ENCODE results near the gene GSK3B. TPM values are rescaled to one million over a fixed set of nuclear protein-coding genes. Genes with fewer than 3 reads are reported as not detected.

GSK3B gene
- total and polyA plus RNA-seq, 2 donors from 2014 or later, result 6.4 to 52.1 TPM

DNA sequence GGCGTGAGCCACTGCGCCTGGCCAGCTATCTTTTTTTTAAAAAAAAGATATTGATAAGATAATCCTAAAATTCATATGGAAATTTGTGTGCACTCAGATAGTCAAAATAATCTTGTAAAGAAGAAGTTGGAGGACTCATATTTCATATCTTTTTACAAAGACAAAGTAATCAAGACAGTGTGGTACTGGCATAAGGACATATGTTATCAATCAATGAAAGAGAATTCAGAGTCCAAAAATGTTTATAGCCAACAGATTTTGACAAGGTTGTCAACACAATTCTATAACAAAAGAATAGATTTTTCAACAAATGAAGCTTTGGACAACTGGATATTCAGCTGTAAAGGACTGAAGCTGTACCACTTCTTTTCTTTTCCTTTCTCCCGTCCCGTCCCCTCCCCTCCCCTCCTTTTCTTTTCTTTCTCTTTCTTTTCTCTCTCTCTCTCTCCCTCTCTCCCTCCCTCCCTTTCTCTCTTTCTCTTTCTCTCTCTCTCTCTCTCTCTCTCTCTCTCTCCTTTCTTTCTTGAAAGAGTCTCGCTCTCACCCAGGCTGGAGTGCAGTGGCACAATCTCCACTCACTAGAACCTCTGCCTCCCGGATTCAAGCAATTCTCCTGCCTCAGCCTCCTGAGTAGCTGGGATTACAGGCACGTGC, 126.8 kb downstream of the GSK3B start:
- intact Hi-C loops (cut with DNase I), result no loop called here
- no peaks in the 10 kb centered on the region for H3K27me3 ChIP-seq (ENCODE audit: control insufficient read depth, insufficient read depth, low read length)
- TF ChIP-seq, protein P1, sequence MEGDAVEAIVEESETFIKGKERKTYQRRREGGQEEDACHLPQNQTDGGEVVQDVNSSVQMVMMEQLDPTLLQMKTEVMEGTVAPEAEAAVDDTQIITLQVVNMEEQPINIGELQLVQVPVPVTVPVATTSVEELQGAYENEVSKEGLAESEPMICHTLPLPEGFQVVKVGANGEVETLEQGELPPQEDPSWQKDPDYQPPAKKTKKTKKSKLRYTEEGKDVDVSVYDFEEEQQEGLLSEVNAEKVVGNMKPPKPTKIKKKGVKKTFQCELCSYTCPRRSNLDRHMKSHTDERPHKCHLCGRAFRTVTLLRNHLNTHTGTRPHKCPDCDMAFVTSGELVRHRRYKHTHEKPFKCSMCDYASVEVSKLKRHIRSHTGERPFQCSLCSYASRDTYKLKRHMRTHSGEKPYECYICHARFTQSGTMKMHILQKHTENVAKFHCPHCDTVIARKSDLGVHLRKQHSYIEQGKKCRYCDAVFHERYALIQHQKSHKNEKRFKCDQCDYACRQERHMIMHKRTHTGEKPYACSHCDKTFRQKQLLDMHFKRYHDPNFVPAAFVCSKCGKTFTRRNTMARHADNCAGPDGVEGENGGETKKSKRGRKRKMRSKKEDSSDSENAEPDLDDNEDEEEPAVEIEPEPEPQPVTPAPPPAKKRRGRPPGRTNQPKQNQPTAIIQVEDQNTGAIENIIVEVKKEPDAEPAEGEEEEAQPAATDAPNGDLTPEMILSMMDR (IDR thresholded peaks at IDR 0.05; ENCODE audit: borderline replicate concordance, extremely low read depth, insufficient read depth), result no peak
- no peaks in the 10 kb centered on the region for H3K9me3 ChIP-seq (ENCODE audit: control insufficient read depth in 2 of 3, insufficient read depth in 1 of 3, low read length in 3 of 3)
- H3K27ac ChIP-seq (ENCODE audit: low read depth in 2 of 2, low read length in 2 of 2), result no peak overlapping the region
- H3K9ac ChIP-seq (ENCODE audit: low read length in 3 of 3), result no peak overlapping the region
- H3K4me1 ChIP-seq (ENCODE audit: control insufficient read depth in 2 of 3, insufficient read depth in 2 of 3, low read depth in 1 of 3, low read length in 3 of 3), result no peaks in the 10 kb centered on the region
- no peak overlapping the region for H3K4me3 ChIP-seq (ENCODE audit: low read length in 3 of 3)
- no peak for DNase-seq
- no peak for FAIRE-seq
- H3K36me3 ChIP-seq (ENCODE audit: control insufficient read depth in 2 of 3, insufficient read depth in 3 of 3, low read length in 3 of 3), result no peaks in the 10 kb centered on the region

DNA sequence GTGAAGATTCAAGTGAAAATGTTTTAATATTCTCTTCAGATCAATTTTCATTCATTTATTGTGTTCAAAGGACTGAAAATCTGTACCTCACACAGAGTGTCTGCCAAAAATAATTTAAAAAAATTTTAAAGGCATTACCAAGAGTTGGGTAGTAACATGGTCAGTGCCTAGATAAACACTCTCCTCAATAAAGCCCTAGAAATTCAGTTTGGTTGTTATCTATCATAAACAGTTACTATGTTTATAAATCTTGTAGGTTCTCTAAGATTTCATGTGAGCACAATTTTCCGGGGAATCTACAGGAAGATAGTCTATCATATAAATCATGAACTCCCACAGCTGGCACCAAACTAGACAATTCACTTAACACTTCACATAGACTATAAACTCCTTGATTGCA, 128.6 kb downstream of the GSK3B start:
- Histone ChIP-seq H3K36me3 (ENCODE audit: control insufficient read depth in 2 of 3, insufficient read depth in 3 of 3, low read length in 3 of 3) (no peaks in the 10 kb centered on the region), H3K9ac (ENCODE audit: low read length in 3 of 3) (no peak overlapping the region), H3K4me3 (ENCODE audit: low read length in 3 of 3) (no peak overlapping the region), H3K27ac (ENCODE audit: low read depth in 2 of 2, low read length in 2 of 2) (no peak overlapping the region), H3K27me3 (ENCODE audit: control insufficient read depth, insufficient read depth, low read length) (no peaks in the 10 kb centered on the region), H3K9me3 (ENCODE audit: control insufficient read depth in 2 of 3, insufficient read depth in 1 of 3, low read length in 3 of 3) (no peaks in the 10 kb centered on the region), H3K4me1 (ENCODE audit: control insufficient read depth in 2 of 3, insufficient read depth in 2 of 3, low read depth in 1 of 3, low read length in 3 of 3) (no peaks in the 10 kb centered on the region)
- FAIRE-seq, result no peak
- TF ChIP-seq, protein P1 (IDR thresholded peaks at IDR 0.05; ENCODE audit: borderline replicate concordance, extremely low read depth, insufficient read depth), result no peak
- no peak for DNase-seq
- intact Hi-C loops (cut with DNase I), result no loop called here

DNA sequence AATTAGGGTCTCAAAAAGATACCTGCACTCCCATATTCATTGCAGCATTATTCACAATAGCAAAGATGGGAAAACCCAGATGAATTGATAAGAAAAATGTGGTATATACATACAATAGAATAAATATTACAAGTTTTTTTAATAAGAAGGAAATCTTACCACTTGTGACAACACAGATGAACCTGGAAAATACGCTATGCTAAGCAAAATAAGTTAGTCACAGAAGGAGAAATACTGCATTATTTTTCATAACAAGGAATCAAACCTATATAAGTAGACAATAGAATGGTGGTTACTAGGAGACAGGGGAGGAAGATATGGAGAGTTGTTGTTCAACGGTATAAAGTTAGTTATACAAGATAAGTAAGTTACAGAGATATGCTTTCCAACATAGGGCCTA, 130.0 kb downstream of the GSK3B start:
- no peaks in the 10 kb centered on the region for H3K36me3 ChIP-seq (ENCODE audit: control insufficient read depth in 2 of 3, insufficient read depth in 3 of 3, low read length in 3 of 3)
- DNase-seq, result no peak
- no peaks in the 10 kb centered on the region for H3K9me3 ChIP-seq (ENCODE audit: control insufficient read depth in 2 of 3, insufficient read depth in 1 of 3, low read length in 3 of 3)
- FAIRE-seq, result no peak
- no peaks in the 10 kb centered on the region for H3K4me1 ChIP-seq (ENCODE audit: control insufficient read depth in 2 of 3, insufficient read depth in 2 of 3, low read depth in 1 of 3, low read length in 3 of 3)
- no peaks in the 10 kb centered on the region for H3K27me3 ChIP-seq (ENCODE audit: control insufficient read depth, insufficient read depth, low read length)
- no peak overlapping the region for H3K27ac ChIP-seq (ENCODE audit: low read depth in 2 of 2, low read length in 2 of 2)
- no peak overlapping the region for H3K4me3 ChIP-seq (ENCODE audit: low read length in 3 of 3)
- TF ChIP-seq, protein P1 (IDR thresholded peaks at IDR 0.05; ENCODE audit: borderline replicate concordance, extremely low read depth, insufficient read depth), result no peak
- H3K9ac ChIP-seq (ENCODE audit: low read length in 3 of 3), result no peak overlapping the region
- intact Hi-C loops (cut with DNase I), result no loop called here

DNA sequence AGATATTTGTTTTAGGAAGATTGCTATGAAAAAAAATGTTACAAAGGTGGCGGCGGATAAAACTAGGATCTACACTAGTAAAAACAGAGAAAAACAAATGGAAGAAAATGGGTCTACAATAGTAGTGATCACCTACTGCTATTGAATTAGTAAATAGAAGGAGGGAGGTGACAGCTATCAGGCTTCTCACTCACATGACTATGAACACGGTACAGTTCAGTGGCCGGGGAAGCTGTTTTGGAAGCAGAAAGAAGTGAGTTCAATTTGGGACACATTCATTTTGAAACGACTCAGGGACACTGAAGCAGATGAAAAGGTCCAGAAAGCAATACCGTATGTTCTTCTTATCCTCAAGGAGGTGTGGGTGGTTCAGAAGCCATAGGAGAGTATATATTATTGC, 138.3 kb downstream of the GSK3B start:
- H3K9me3 ChIP-seq (ENCODE audit: control insufficient read depth in 2 of 3, insufficient read depth in 1 of 3, low read length in 3 of 3), result no peaks in the 10 kb centered on the region
- H3K27ac ChIP-seq (ENCODE audit: low read depth in 2 of 2, low read length in 2 of 2), result no peak overlapping the region
- no peaks in the 10 kb centered on the region for H3K4me1 ChIP-seq (ENCODE audit: control insufficient read depth in 2 of 3, insufficient read depth in 2 of 3, low read depth in 1 of 3, low read length in 3 of 3)
- FAIRE-seq, result no peak
- H3K36me3 ChIP-seq (ENCODE audit: control insufficient read depth in 2 of 3, insufficient read depth in 3 of 3, low read length in 3 of 3), result no peaks in the 10 kb centered on the region
- no peak for DNase-seq
- H3K27me3 ChIP-seq (ENCODE audit: control insufficient read depth, insufficient read depth, low read length), result no peaks in the 10 kb centered on the region
- intact Hi-C loops (cut with DNase I), result no loop called here
- no peak overlapping the region for H3K9ac ChIP-seq (ENCODE audit: low read length in 3 of 3)
- H3K4me3 ChIP-seq (ENCODE audit: low read length in 3 of 3), result no peak overlapping the region
- TF ChIP-seq, protein P1 (IDR thresholded peaks at IDR 0.05; ENCODE audit: borderline replicate concordance, extremely low read depth, insufficient read depth), result no peak

Data from kidney (tissue), 14 donors.